ENCODE results near the gene EEF1G. TPM values are rescaled to one million over a fixed set of nuclear protein-coding genes. Genes with fewer than 3 reads are reported as not detected.
A peak's percentile ranks its signal among the peaks of the same experiment; 100 is the strongest.

Gene EEF1G
- total and polyA plus RNA-seq, 2 of the 13 experiments (the other 11 are each of a cell fraction or from before 2014, with no cell fraction given), result 1,787 to 2,144 TPM

GRCh38 chr11:62592989-62593421, 19.3 kb upstream of the EEF1G start:
- Histone ChIP-seq H3K79me2 (ENCODE audit: insufficient read depth, low read length) (peaks cover 18% of the 10 kb centered on the region), H4K20me1 (ENCODE audit: insufficient read depth, low read length) (no peaks in the 10 kb centered on the region), H3K4me2 (ENCODE audit: low read depth, low read length) (no peak overlapping the region; the same call in 1 of the 2 replicates), H3K4me3 (replicated peaks in 1 of 3; ENCODE audit: insufficient read depth in 1 of 3, low read depth in 2 of 3, low read length in 3 of 3) (no peak overlapping the region; a peak in 1 of 6 replicates), H3K4me1 (ENCODE audit: insufficient read depth, low read length) (peaks cover 38% of the 10 kb centered on the region), H3K9me3 (ENCODE audit: low read length) (no peaks in the 10 kb centered on the region), H2AFZ (ENCODE audit: low read length) (no peak overlapping the region), H3K27ac (ENCODE audit: extremely low read length, insufficient read depth, low read length) (peak overlapping the region; percentile 62), H3K27me3 (ENCODE audit: control insufficient read depth in 1 of 2, insufficient read depth in 2 of 2, low read length in 2 of 2) (no peaks in the 10 kb centered on the region; a peak in 1 of 5 replicates), H3K36me3 (replicated peaks in 1 of 2; ENCODE audit: control insufficient read depth in 1 of 2, insufficient read depth in 2 of 2, low read length in 2 of 2) (peaks cover 28 to 33% of the 10 kb centered on the region in 2 experiments), H3K9ac (ENCODE audit: insufficient read depth, low read depth, low read length) (no peak overlapping the region)
- intact Hi-C loops (cut with micrococcal nuclease; ENCODE audit: unreplicated experiment) (loop anchor here (5.0 kb wide), 1 partner anchor 59 kb away; the partner anchor contains the start of gene INTS5), in situ Hi-C loops (cut with HindIII; ENCODE audit: extremely low pct_ligation_motif_present, low pct_unique_long_range_greater_than_20kb) (no loop called here)
- ChIA-PET CTCF (ENCODE audit: low intra/inter-chr PET ratio, low total read pairs) (interaction anchor here (3.1 kb wide), 1 partner anchor 19 kb away, joined by 14 read pairs; the partner anchor contains the start of genes EML3 and ROM1), POLR2A (interaction anchor here (2.0 to 4.4 kb wide), 15 partner anchors 9 to 247 kb away, joined by 13 to 160 read pairs (median 38); partner anchors contain the start of genes AHNAK, B3GAT3, C11orf98 and CSKMT)
- ATAC-seq (no peak), DNase-seq (ENCODE audit: low spot score) (no peak), FAIRE-seq (no peak)
- WGBS (ENCODE audit: low lambda C conversion rate), result 86% methylated on average over 8 of the region's 8 CpGs
- BruUV-seq (replicated peaks), result no TSS peak
- no peak for TF ChIP-seq DMAP1 (CRISPR knock-in tag; IDR thresholded peaks at IDR 0.05)
- no peak for TF ChIP-seq KLF15 (CRISPR knock-in tag; IDR thresholded peaks at IDR 0.05; ENCODE audit: borderline replicate concordance)
- TF ChIP-seq MED13 (CRISPR knock-in tag; IDR thresholded peaks at IDR 0.05), result no peak
- TF ChIP-seq REXO4 (CRISPR knock-in tag; IDR thresholded peaks at IDR 0.05; ENCODE audit: borderline replicate concordance), result no peak
- TF ChIP-seq ZNF703 (CRISPR knock-in tag; IDR thresholded peaks at IDR 0.05; ENCODE audit: borderline replicate concordance), result no peak
- no peak for TF ChIP-seq DRAP1 (CRISPR knock-in tag; IDR thresholded peaks at IDR 0.05)
- TF ChIP-seq ZBTB10 (CRISPR knock-in tag; IDR thresholded peaks at IDR 0.05; ENCODE audit: borderline replicate concordance), result no peak
- no peak for TF ChIP-seq ZNF207 (IDR thresholded peaks at IDR 0.05; ENCODE audit: borderline replicate concordance)
- no peak for TF ChIP-seq ZNF280D (CRISPR knock-in tag; IDR thresholded peaks at IDR 0.05)
- TF ChIP-seq CSRNP2 (CRISPR knock-in tag; conservative IDR thresholded peaks at IDR 0.05; ENCODE audit: low read depth), result no peak
- no peak for TF ChIP-seq ZBTB21 (CRISPR knock-in tag; IDR thresholded peaks at IDR 0.05)
- TF ChIP-seq ZNF639 (CRISPR knock-in tag; conservative IDR thresholded peaks at IDR 0.05), result no peak
- no peak for TF ChIP-seq HNRNPH1 (optimal IDR thresholded peaks at IDR 0.05; ENCODE audit: low read depth, low read length)

All from HepG2 (cell line).